Loucy (cell line): ENCODE data around the gene GVQW3.

Source experiments
- H2AFZ ChIP-seq: fragments of 200-600 bp; sonication (generic); 2 replicates; pipeline ENCODE4 v1.6.0; 2016; ENCODE audit warnings: antibody characterized with exemption, mild to moderate bottlenecking, low read length, moderate library complexity
- H3F3A ChIP-seq: fragments of 200-600 bp; 2 replicates; pipeline ENCODE4 v1.6.0; 2016; ENCODE audit warnings: antibody characterized with exemption, low read depth, mild to moderate bottlenecking
- H3K27me3 ChIP-seq: fragments of 200-600 bp; sonication (generic); 2 replicates; pipeline ENCODE4 v1.6.1; 2014; ENCODE audit warnings: low read length, mild to moderate bottlenecking; ENCODE audit not compliant: insufficient read depth, poor library complexity, severe bottlenecking
- H3K36me3 ChIP-seq: fragments of 200-600 bp; sonication (generic); 2 replicates; pipeline ENCODE4 v1.6.1; 2016; ENCODE audit warnings: low read length; ENCODE audit not compliant: insufficient read depth
- H3K4me1 ChIP-seq: fragments of 200-600 bp; sonication (generic); 2 replicates; pipeline ENCODE4 v1.5.1; 2014; ENCODE audit warnings: low read length, mild to moderate bottlenecking; ENCODE audit not compliant: insufficient read depth, poor library complexity, severe bottlenecking
- H3K4me2 ChIP-seq: fragments of 200-600 bp; sonication (generic); 2 replicates; pipeline ENCODE4 v1.6.0; 2014; ENCODE audit warnings: antibody characterized with exemption, low read length, low read depth, mild to moderate bottlenecking; ENCODE audit not compliant: poor library complexity, severe bottlenecking
- H3K4me3 ChIP-seq: fragments of 200-600 bp; sonication (generic); 2 replicates; pipeline ENCODE4 v1.5.1; 2014; ENCODE audit warnings: low read length, mild to moderate bottlenecking, mixed read lengths; ENCODE audit not compliant: poor library complexity, severe bottlenecking
- H3K79me2 ChIP-seq: fragments of 200-600 bp; sonication (generic); 2 replicates; pipeline ENCODE4 v1.6.1; 2014; ENCODE audit warnings: low read length; ENCODE audit not compliant: insufficient read depth
- H3K9ac ChIP-seq: fragments of 200-600 bp; sonication (generic); 2 replicates; pipeline ENCODE4 v1.6.0; 2014; ENCODE audit warnings: mild to moderate bottlenecking, low read depth, low read length, moderate library complexity; ENCODE audit not compliant: poor library complexity, severe bottlenecking
- H3K9me2 ChIP-seq: fragments of 200-600 bp; sonication (generic); replicated peaks from 2 replicates; pipeline ENCODE4 v1.6.1; 2016; ENCODE audit warnings: low read depth, low read length, mixed read lengths
- H3K9me3 ChIP-seq: fragments of 200-600 bp; sonication (generic); 2 replicates; pipeline ENCODE4 v1.6.1; 2014; ENCODE audit warnings: mild to moderate bottlenecking, antibody characterized with exemption, low read length, low read depth; ENCODE audit not compliant: insufficient read depth
- H4K20me1 ChIP-seq: fragments of 200-600 bp; sonication (generic); 2 replicates; pipeline ENCODE4 v1.6.0; 2014; ENCODE audit warnings: antibody characterized with exemption, low read length, mild to moderate bottlenecking; ENCODE audit not compliant: insufficient read depth, poor library complexity, severe bottlenecking
- CTCF ChIP-seq: fragments of 200-600 bp; sonication (generic); conservative IDR thresholded peaks from 2 replicates; pipeline ENCODE4 v1.5.1; 2014; ENCODE audit warnings: mild to moderate bottlenecking, antibody characterized with exemption, low read length
- EZH2phosphoT487 ChIP-seq: fragments of 200-600 bp; IDR thresholded peaks from 2 replicates; pipeline ENCODE4 v1.6.1; 2018; ENCODE audit warnings: antibody characterized with exemption, mild to moderate bottlenecking, moderate library complexity, borderline replicate concordance

Gene GVQW3

GRCh38 chr11:76380977-76381719 lies at the start of gene GVQW3, which contains the start of gene THAP12:
Gene GVQW3, plus strand, starts transcription at chr11:76381323. Its CDS starts 506 bp downstream, at chr11:76381829.
Gene THAP12, minus strand, starts transcription at chr11:76381132. Its CDS starts 296 bp downstream, at chr11:76380836.
- Histone ChIP-seq H4K20me1 (peaks cover 36% of the 10 kb centered on the region), H3K9me2 (no peaks in the 10 kb centered on the region), H3F3A (no peaks in the 10 kb centered on the region), H3K9ac (peak within 1 kb of the TSS; percentile 80), H2AFZ (peak within 1 kb of the TSS; percentile 91), H3K79me2 (peaks cover 56% of the 10 kb centered on the region), H3K9me3 (no peaks in the 10 kb centered on the region), H3K27me3 (no peaks in the 10 kb centered on the region), H3K36me3 (no peaks in the 10 kb centered on the region), H3K4me2 (peak within 1 kb of the TSS; percentile 100), H3K4me1 (peaks cover 58% of the 10 kb centered on the region), H3K4me3 (peak within 1 kb of the TSS; percentile 79)
- TF ChIP-seq EZH2phosphoT487 = no peak
- peak; percentile 24 for TF ChIP-seq CTCF

GRCh38 chr11:76334826-76335389 lies 46.2 kb upstream of the GVQW3 start:
- H3K9me3 ChIP-seq = peaks cover 6% of the 10 kb centered on the region; the same call in 1 of the 2 replicates
- no peak overlapping the region for H3K4me2 ChIP-seq
- H4K20me1 ChIP-seq = no peaks in the 10 kb centered on the region
- 0 out of 2 replicates have a peak, but pooled peaks cover 2% of the 10 kb centered on the region for H3F3A ChIP-seq
- H3K79me2 ChIP-seq = no peaks in the 10 kb centered on the region
- no peak for TF ChIP-seq EZH2phosphoT487
- TF ChIP-seq CTCF = no peak
- H3K36me3 ChIP-seq = no peaks in the 10 kb centered on the region
- H3K9ac ChIP-seq = no peak overlapping the region
- no peaks in the 10 kb centered on the region for H3K9me2 ChIP-seq
- H3K4me3 ChIP-seq = no peak overlapping the region
- H3K27me3 ChIP-seq = no peaks in the 10 kb centered on the region
- H2AFZ ChIP-seq = no peak overlapping the region
- H3K4me1 ChIP-seq = peaks cover 14% of the 10 kb centered on the region

- Histone ChIP-seq H4K20me1 (no peaks in the 10 kb centered on the region), H3K36me3 (no peaks in the 10 kb centered on the region), H3K79me2 (no peaks in the 10 kb centered on the region), H3K4me3 (no peak overlapping the region), H3K9ac (no peak overlapping the region), H3K4me2 (no peak overlapping the region), H2AFZ (no peak overlapping the region), H3K4me1 (peaks cover 16% of the 10 kb centered on the region), H3K9me3 (peaks cover 6% of the 10 kb centered on the region; the same call in 1 of the 2 replicates), H3F3A (0 out of 2 replicates have a peak, but pooled peaks cover 2% of the 10 kb centered on the region), H3K9me2 (no peaks in the 10 kb centered on the region), H3K27me3 (no peaks in the 10 kb centered on the region)
- TF ChIP-seq CTCF = no peak
- TF ChIP-seq EZH2phosphoT487 = no peak
Observed at GRCh38 chr11:76335842-76336241, 45.3 kb upstream of the GVQW3 start.
